SK-N-SH treated with all-trans-retinoic acid at 6 μM for 48 hours (cell line): Measurements from ENCODE around the gene MRPL52.

ENCODE experiments used
- ATAC-seq: fragments of 200-7000 bp; cut with Tn5 transposase; 3 replicates; pipeline ENCODE4 v1.9.1; 2020; ENCODE audit warnings: mild to moderate bottlenecking, moderate library complexity
- BACH2 ChIP-seq: fragments of 250-450 bp; sonication (Bioruptor Pico); IDR thresholded peaks from 2 replicates; pipeline ENCODE4 v1.9.0; 2021; ENCODE audit warnings: mild to moderate bottlenecking, borderline replicate concordance
- ESRRG ChIP-seq: fragments of 250-450 bp; sonication (Bioruptor Pico); IDR thresholded peaks from 2 replicates; pipeline ENCODE4 v1.6.1; 2021; ENCODE audit warnings: mild to moderate bottlenecking
- GLIS3 ChIP-seq: fragments of 250-450 bp; sonication (Bioruptor Pico); IDR thresholded peaks from 2 replicates; pipeline ENCODE4 v1.5.0; 2020; ENCODE audit warnings: mild to moderate bottlenecking, moderate library complexity
- ISL1 ChIP-seq: fragments of 250-450 bp; sonication (Bioruptor Pico); IDR thresholded peaks from 2 replicates; pipeline ENCODE4 v2.1.2; 2022; ENCODE audit warnings: mild to moderate bottlenecking, moderate library complexity
- OSR1 ChIP-seq: fragments of 250-450 bp; sonication (Bioruptor Pico); IDR thresholded peaks from 2 replicates; pipeline ENCODE4 v1.8.0; 2022; ENCODE audit warnings: moderate library complexity, mild to moderate bottlenecking, inconsistent platforms
- SNAI2 ChIP-seq: fragments of 250-450 bp; sonication (Bioruptor Pico); IDR thresholded peaks from 2 replicates; pipeline ENCODE4 v1.5.0; 2020; ENCODE audit warnings: mild to moderate bottlenecking, moderate library complexity
- TCF4 ChIP-seq: fragments of 250-450 bp; sonication (Bioruptor Pico); IDR thresholded peaks from 2 replicates; pipeline ENCODE4 v1.8.0; 2021; ENCODE audit warnings: mild to moderate bottlenecking, moderate library complexity, borderline replicate concordance
- TOX ChIP-seq: fragments of 250-450 bp; sonication (Bioruptor Pico); IDR thresholded peaks from 2 replicates; pipeline ENCODE4 v1.8.0; 2021; ENCODE audit warnings: mild to moderate bottlenecking, moderate library complexity, borderline replicate concordance
- ZC3H10 ChIP-seq: fragments of 250-450 bp; sonication (Bioruptor Pico); IDR thresholded peaks from 2 replicates; pipeline ENCODE4 v1.5.1; 2021; ENCODE audit warnings: mild to moderate bottlenecking, moderate library complexity
- ZFP3 ChIP-seq: fragments of 250-450 bp; sonication (Bioruptor Pico); IDR thresholded peaks from 2 replicates; pipeline ENCODE4 v1.5.0; 2020; ENCODE audit warnings: mild to moderate bottlenecking, moderate library complexity
- ZFP30 ChIP-seq: fragments of 450-650 bp; formaldehyde crosslinking; IDR thresholded peaks from 2 replicates; pipeline ENCODE4 v1.5.0; 2022; ENCODE audit warnings: mild to moderate bottlenecking, moderate library complexity
- ZNF565 ChIP-seq: fragments of 450-650 bp; formaldehyde crosslinking; conservative IDR thresholded peaks from 2 replicates; pipeline ENCODE4 v1.5.0; 2020; ENCODE audit warnings: low read depth, mild to moderate bottlenecking, moderate library complexity
- ZNF70 ChIP-seq: fragments of 450-650 bp; formaldehyde crosslinking; IDR thresholded peaks from 2 replicates; pipeline ENCODE4 v1.5.0; 2020; ENCODE audit warnings: mild to moderate bottlenecking, moderate library complexity
- TF ChIP-seq, protein P1 (sequence below): fragments of 250-450 bp; sonication (Bioruptor Pico); IDR thresholded peaks from 2 replicates; pipeline ENCODE4 v1.5.0; 2020; ENCODE audit warnings: mild to moderate bottlenecking, moderate library complexity
- TF ChIP-seq, protein P2 (sequence below): fragments of 250-450 bp; sonication (Bioruptor Pico); IDR thresholded peaks from 2 replicates; pipeline ENCODE4 v1.8.0; 2020; ENCODE audit warnings: mild to moderate bottlenecking, moderate library complexity, borderline replicate concordance
- TF ChIP-seq, protein P3 (sequence below): fragments of 250-450 bp; sonication (Bioruptor Pico); IDR thresholded peaks from 2 replicates; pipeline ENCODE4 v1.5.1; 2020; ENCODE audit warnings: low read depth, mild to moderate bottlenecking, moderate library complexity
- TF ChIP-seq, protein P4 (sequence below): fragments of 250-450 bp; sonication (Bioruptor Pico); IDR thresholded peaks from 2 replicates; pipeline ENCODE4 v1.5.1; 2021; ENCODE audit warnings: mild to moderate bottlenecking, moderate library complexity
- TF ChIP-seq, protein P5 (sequence below): fragments of 250-450 bp; sonication (Bioruptor Pico); IDR thresholded peaks from 2 replicates; pipeline ENCODE4 v1.8.0; 2021; ENCODE audit warnings: low read depth, mild to moderate bottlenecking, moderate library complexity, borderline replicate concordance

The MRPL52 gene

DNA sequence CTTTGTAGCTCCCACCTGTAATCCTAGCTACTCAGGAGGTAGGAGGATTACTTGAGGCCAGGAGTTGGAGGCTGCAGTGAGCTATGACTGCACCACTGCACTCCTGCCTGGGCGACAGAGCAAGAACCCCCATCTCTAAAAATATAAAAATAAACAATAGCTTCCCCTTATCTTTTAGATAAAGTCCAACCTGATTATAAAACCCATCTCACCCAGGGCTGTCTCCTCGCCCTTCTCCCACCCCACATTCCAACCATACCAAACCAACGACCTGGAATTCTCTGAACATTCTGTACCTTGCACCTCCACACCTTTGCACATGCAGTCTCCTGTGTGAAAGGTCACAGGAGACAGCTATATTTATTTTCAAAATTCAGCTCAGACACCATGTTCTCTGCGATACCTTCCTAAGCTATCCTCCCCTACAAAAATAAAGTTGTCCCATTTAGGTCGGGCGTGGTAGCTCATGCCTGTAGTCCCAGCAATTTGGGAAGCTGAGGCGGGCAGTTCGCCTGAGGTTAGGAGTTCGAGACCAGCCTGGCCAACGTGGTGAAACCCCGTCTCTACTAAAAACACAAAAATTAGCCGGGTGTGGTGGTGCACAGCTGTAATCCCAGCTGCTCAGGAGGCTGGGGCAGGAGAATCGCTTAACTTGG is 22.1 kb upstream of the MRPL52 start:
- no peak for ATAC-seq

DNA sequence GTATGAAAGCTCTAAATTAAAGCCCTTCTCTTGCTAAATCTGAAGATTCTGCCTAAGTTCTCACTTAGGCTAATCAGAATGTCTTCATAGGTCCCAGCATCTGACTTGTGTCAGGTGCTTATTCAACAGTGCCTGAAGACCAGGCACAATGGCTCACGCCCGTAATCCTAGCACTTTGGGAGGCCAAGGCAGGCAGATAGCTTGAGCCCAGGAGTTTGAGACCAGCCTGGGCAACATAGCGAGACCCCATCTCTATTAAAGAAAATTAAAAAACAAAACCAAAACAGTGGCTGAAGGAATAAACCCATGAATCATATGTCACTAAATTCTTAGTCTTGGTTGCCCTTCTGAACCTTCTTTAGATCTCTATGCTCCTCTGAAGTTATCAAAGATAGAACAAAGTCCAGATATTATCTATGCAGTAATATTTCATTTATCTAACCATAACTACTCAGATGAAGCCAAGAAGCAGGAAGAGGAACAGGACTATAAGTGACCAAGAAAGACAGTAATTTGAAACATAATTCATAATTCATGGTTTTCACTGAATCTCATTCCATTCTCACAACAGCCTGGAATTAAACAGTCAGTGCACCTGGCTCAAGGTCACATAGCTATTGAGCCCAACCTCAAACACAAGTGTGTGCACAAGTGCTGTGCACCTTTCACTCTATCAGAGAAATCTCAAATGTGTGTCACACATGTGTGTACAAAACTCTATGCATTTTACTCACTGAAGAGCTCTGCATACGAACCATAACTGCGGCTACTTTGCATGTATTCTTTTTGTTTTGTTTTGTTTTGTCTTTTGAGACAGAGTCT is 21.1 kb upstream of the MRPL52 start:
- ATAC-seq, result no peak
- no peak for TF ChIP-seq TCF4 (CRISPR knock-in tag)
- TF ChIP-seq, protein P1, sequence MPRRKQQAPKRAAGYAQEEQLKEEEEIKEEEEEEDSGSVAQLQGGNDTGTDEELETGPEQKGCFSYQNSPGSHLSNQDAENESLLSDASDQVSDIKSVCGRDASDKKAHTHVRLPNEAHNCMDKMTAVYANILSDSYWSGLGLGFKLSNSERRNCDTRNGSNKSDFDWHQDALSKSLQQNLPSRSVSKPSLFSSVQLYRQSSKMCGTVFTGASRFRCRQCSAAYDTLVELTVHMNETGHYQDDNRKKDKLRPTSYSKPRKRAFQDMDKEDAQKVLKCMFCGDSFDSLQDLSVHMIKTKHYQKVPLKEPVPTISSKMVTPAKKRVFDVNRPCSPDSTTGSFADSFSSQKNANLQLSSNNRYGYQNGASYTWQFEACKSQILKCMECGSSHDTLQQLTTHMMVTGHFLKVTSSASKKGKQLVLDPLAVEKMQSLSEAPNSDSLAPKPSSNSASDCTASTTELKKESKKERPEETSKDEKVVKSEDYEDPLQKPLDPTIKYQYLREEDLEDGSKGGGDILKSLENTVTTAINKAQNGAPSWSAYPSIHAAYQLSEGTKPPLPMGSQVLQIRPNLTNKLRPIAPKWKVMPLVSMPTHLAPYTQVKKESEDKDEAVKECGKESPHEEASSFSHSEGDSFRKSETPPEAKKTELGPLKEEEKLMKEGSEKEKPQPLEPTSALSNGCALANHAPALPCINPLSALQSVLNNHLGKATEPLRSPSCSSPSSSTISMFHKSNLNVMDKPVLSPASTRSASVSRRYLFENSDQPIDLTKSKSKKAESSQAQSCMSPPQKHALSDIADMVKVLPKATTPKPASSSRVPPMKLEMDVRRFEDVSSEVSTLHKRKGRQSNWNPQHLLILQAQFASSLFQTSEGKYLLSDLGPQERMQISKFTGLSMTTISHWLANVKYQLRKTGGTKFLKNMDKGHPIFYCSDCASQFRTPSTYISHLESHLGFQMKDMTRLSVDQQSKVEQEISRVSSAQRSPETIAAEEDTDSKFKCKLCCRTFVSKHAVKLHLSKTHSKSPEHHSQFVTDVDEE, result no peak
- TF ChIP-seq GLIS3 (CRISPR knock-in tag), result no peak
- no peak for TF ChIP-seq SNAI2 (CRISPR knock-in tag)
- no peak for TF ChIP-seq BACH2 (CRISPR knock-in tag)
- no peak for TF ChIP-seq ESRRG (CRISPR knock-in tag)

More for the DNA sequence above, 22.1 kb upstream of the MRPL52 start:
- TF ChIP-seq ZFP3, result no peak
- TF ChIP-seq, protein P1, result no peak
- no peak for TF ChIP-seq TOX (CRISPR knock-in tag)
- TF ChIP-seq ESRRG (CRISPR knock-in tag), result no peak
- no peak for TF ChIP-seq TCF4 (CRISPR knock-in tag)
- TF ChIP-seq BACH2 (CRISPR knock-in tag), result no peak
- TF ChIP-seq, protein P2, sequence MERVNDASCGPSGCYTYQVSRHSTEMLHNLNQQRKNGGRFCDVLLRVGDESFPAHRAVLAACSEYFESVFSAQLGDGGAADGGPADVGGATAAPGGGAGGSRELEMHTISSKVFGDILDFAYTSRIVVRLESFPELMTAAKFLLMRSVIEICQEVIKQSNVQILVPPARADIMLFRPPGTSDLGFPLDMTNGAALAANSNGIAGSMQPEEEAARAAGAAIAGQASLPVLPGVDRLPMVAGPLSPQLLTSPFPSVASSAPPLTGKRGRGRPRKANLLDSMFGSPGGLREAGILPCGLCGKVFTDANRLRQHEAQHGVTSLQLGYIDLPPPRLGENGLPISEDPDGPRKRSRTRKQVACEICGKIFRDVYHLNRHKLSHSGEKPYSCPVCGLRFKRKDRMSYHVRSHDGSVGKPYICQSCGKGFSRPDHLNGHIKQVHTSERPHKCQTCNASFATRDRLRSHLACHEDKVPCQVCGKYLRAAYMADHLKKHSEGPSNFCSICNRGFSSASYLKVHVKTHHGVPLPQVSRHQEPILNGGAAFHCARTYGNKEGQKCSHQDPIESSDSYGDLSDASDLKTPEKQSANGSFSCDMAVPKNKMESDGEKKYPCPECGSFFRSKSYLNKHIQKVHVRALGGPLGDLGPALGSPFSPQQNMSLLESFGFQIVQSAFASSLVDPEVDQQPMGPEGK (CRISPR knock-in tag), result no peak
- TF ChIP-seq, protein P3, sequence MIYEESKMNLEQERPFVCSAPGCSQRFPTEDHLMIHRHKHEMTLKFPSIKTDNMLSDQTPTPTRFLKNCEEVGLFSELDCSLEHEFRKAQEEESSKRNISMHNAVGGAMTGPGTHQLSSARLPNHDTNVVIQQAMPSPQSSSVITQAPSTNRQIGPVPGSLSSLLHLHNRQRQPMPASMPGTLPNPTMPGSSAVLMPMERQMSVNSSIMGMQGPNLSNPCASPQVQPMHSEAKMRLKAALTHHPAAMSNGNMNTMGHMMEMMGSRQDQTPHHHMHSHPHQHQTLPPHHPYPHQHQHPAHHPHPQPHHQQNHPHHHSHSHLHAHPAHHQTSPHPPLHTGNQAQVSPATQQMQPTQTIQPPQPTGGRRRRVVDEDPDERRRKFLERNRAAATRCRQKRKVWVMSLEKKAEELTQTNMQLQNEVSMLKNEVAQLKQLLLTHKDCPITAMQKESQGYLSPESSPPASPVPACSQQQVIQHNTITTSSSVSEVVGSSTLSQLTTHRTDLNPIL (CRISPR knock-in tag), result no peak
- no peak for TF ChIP-seq ZC3H10
- TF ChIP-seq ISL1 (CRISPR knock-in tag), result no peak

DNA sequence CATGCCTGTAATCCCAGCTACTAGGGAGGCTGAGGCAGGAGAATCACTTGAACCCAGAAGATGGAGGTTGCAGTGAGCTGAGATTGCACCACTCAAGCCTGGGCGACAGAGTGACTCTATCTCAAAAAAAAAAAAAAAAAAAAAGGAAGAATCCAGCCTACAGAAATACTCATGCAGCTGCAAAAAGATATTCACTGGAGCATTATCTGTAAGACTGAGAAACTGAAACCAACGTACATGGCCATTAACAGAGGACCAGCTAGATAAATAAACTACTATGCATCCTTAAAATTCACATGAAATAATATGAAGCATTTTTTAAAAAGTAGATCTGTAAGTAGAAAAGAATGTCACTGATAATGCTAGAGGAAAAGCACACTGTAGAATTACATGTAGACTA is 18.0 kb upstream of the MRPL52 start:
- TF ChIP-seq ZFP30 (CRISPR knock-in tag), result no peak
- TF ChIP-seq, protein P4, sequence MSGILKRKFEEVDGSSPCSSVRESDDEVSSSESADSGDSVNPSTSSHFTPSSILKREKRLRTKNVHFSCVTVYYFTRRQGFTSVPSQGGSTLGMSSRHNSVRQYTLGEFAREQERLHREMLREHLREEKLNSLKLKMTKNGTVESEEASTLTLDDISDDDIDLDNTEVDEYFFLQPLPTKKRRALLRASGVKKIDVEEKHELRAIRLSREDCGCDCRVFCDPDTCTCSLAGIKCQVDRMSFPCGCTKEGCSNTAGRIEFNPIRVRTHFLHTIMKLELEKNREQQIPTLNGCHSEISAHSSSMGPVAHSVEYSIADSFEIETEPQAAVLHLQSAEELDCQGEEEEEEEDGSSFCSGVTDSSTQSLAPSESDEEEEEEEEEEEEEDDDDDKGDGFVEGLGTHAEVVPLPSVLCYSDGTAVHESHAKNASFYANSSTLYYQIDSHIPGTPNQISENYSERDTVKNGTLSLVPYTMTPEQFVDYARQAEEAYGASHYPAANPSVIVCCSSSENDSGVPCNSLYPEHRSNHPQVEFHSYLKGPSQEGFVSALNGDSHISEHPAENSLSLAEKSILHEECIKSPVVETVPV (CRISPR knock-in tag), result no peak
- TF ChIP-seq, protein P5, sequence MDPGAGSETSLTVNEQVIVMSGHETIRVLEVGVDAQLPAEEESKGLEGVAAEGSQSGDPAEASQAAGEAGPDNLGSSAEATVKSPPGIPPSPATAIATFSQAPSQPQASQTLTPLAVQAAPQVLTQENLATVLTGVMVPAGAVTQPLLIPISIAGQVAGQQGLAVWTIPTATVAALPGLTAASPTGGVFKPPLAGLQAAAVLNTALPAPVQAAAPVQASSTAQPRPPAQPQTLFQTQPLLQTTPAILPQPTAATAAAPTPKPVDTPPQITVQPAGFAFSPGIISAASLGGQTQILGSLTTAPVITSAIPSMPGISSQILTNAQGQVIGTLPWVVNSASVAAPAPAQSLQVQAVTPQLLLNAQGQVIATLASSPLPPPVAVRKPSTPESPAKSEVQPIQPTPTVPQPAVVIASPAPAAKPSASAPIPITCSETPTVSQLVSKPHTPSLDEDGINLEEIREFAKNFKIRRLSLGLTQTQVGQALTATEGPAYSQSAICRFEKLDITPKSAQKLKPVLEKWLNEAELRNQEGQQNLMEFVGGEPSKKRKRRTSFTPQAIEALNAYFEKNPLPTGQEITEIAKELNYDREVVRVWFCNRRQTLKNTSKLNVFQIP (CRISPR knock-in tag), result no peak
- TF ChIP-seq OSR1, result no peak
- no peak for TF ChIP-seq TCF4 (CRISPR knock-in tag)
- TF ChIP-seq ZNF565 (CRISPR knock-in tag), result no peak
- TF ChIP-seq BACH2 (CRISPR knock-in tag), result no peak
- no peak for TF ChIP-seq ZNF70
- TF ChIP-seq, protein P3 (CRISPR knock-in tag), result no peak
- TF ChIP-seq ESRRG (CRISPR knock-in tag), result no peak
- no peak for TF ChIP-seq ISL1 (CRISPR knock-in tag)
- no peak for TF ChIP-seq ZC3H10
- no peak for ATAC-seq
